Activated T-cell treated with anti-CD3 and anti-CD28 coated beads, Interleukin-2, amount 50 U/mL, for 24 hours (primary cell): ENCODE measurements around the gene ELMO3.
A peak's percentile ranks its signal among the peaks of the same experiment; 100 is the strongest.

Experiments used
- DNase-seq: peaks from one replicate; pipeline ENCODE4 v3.0.0-alpha.2; 2020
- H3K27ac Mint-ChIP-seq: 2 replicates; pipeline ENCODE4 v1.8.0; 2020; ENCODE audit warnings: mild to moderate bottlenecking, mixed read lengths
- H3K27me3 Mint-ChIP-seq: 2 replicates; pipeline ENCODE4 v1.8.0; 2020; ENCODE audit warnings: mixed read lengths
- H3K36me3 Mint-ChIP-seq: 2 replicates; pipeline ENCODE4 v1.8.0; 2020; ENCODE audit warnings: low read depth, mixed read lengths
- H3K4me1 Mint-ChIP-seq: 2 replicates; pipeline ENCODE4 v1.8.0; 2020; ENCODE audit warnings: low read depth, mixed read lengths
- H3K4me3 Mint-ChIP-seq: 2 replicates; pipeline ENCODE4 v1.8.0; 2020; ENCODE audit warnings: mild to moderate bottlenecking, moderate library complexity, mixed read lengths
- H3K9me3 Mint-ChIP-seq: 2 replicates; pipeline ENCODE4 v1.8.0; 2020; ENCODE audit warnings: mixed read lengths

The ELMO3 gene

DNA sequence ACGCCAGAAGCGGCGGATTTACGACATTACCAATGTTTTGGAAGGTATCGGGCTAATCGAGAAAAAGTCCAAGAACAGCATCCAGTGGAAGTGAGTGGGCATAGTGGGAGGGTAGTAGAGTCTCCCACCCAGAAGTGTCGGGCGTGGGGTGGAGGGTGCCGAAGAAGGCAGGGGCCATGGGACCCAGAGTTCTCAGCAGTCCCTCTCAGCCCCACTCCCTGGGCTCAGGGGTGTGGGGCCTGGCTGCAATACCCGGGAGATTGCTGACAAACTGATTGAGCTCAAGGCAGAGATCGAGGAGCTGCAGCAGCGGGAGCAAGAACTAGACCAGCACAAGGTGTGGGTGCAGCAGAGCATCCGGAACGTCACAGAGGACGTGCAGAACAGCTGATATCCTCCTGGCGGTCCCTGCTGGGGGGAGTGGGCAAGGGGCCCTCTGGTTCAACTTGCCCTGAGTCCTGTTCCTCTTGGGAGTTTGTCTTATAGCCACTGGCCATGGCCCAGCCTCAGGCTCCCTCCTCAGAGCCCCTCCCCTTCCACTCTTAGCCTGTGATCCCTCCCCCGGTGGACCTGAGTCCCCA, 6.1 kb upstream of the ELMO3 start:
- H3K9me3 Mint-ChIP-seq = no peaks in the 10 kb centered on the region
- peak overlapping the region; percentile 94 for H3K27ac Mint-ChIP-seq
- H3K36me3 Mint-ChIP-seq = peaks cover 56% of the 10 kb centered on the region
- peak overlapping the region; percentile 95 for H3K4me3 Mint-ChIP-seq
- no peak for DNase-seq
- H3K4me1 Mint-ChIP-seq = peaks cover 52% of the 10 kb centered on the region
- no peaks in the 10 kb centered on the region for H3K27me3 Mint-ChIP-seq

DNA sequence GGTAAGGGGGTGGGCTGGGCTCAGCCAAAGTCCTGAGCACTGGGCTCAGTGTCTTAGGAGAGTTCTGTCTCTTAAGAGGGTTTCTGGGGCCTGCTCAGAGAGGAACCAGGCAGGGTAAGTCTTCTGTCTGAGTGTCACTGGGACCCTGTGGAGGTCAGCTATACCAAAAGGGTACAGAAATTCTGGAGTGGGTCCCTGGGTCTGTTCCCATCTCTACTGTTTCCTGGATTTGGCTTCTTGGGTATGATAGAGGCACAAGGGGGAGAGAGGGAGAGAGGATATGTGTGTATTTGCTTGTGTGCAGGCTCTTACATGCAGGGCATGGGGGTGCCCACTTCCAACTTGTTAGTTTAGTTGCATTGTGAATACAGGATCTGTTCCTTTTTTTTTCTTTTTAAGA, 5.4 kb upstream of the ELMO3 start:
- Mint-ChIP-seq H3K4me1 (peaks cover 52% of the 10 kb centered on the region), H3K27ac (peak overlapping the region; percentile 94), H3K4me3 (peak overlapping the region; percentile 95), H3K36me3 (peaks cover 62% of the 10 kb centered on the region), H3K27me3 (no peaks in the 10 kb centered on the region), H3K9me3 (no peaks in the 10 kb centered on the region)
- no peak for DNase-seq

DNA sequence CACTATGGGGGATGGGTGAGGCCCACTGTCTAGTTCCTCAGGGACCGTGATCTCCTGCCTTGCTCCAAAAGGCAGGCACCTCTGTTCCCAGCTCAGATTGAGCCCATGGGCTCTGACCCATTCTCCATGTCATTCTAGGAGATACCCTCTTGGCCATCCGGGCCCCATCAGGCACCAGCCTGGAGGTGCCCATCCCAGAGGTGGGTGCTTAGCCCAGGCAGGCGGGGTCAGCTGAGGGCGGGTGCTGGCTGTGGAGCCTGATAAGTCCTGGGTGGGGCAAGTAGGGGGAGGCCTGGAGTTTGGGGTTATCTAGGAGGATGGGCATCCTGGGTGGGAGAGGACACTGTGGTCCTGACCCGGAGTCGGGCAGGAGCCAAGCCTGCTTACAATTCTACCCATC, 4.7 kb upstream of the ELMO3 start:
- Mint-ChIP-seq H3K4me3 (peak overlapping the region; percentile 95), H3K9me3 (no peaks in the 10 kb centered on the region), H3K4me1 (peaks cover 52% of the 10 kb centered on the region), H3K27me3 (no peaks in the 10 kb centered on the region), H3K27ac (peak overlapping the region; percentile 94), H3K36me3 (peaks cover 63% of the 10 kb centered on the region)
- no peak for DNase-seq

GRCh38 chr16:67195676-67196075, 3.3 kb upstream of the ELMO3 start:
- Mint-ChIP-seq H3K9me3 (no peaks in the 10 kb centered on the region), H3K4me1 (peaks cover 52% of the 10 kb centered on the region), H3K27ac (peak overlapping the region; percentile 94), H3K27me3 (no peaks in the 10 kb centered on the region), H3K4me3 (no peak overlapping the region), H3K36me3 (peaks cover 75% of the 10 kb centered on the region)
- DNase-seq = no peak

DNA sequence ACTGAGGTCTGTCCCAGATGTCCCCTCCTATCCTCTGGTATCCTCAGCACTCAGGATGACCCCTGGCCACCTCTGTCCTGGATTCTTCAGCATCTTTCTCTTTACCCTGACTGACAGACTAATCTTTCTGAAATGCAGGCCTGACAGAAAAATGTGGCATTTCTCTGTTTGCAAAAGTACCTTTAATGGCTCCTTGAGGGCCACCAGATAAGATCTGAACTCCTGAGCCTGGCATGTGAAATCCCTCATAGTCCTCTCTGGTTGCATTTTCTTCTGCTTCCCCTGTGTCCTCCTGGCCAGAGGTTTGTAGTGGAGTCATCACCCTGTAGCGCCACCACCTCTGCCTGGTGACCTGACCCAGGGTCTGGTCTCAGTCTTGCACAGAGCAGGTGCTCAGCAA, 2.0 kb upstream of the ELMO3 start:
- H3K27me3 Mint-ChIP-seq = no peaks in the 10 kb centered on the region
- peak overlapping the region; percentile 48 for H3K27ac Mint-ChIP-seq
- H3K36me3 Mint-ChIP-seq = peaks cover 87% of the 10 kb centered on the region
- DNase-seq = no peak
- H3K4me1 Mint-ChIP-seq = peaks cover 44% of the 10 kb centered on the region
- no peaks in the 10 kb centered on the region for H3K9me3 Mint-ChIP-seq
- H3K4me3 Mint-ChIP-seq = no peak overlapping the region

DNA sequence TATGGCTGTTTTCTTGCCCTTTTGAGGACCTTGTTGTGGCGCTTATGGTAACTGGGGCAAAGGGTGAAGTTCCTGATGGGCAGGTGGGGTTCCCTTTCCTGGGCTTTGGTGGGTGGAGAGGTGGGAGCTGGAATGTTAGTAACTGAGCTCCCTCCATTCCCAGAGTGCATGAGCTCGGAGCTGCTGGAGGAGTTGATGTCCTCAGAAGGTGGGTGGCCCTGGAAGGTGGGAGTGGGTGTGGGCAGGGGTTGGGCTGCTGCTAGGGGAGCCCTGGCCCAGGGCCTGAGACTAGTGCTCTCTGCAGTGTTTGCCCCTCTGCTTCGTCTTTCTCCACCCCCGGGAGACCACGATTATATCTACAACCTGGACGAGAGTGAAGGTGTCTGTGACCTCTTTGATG, 1.2 kb upstream of the ELMO3 start:
- H3K4me1 Mint-ChIP-seq = peaks cover 41% of the 10 kb centered on the region
- H3K36me3 Mint-ChIP-seq = peaks cover 91% of the 10 kb centered on the region
- no peaks in the 10 kb centered on the region for H3K27me3 Mint-ChIP-seq
- no peaks in the 10 kb centered on the region for H3K9me3 Mint-ChIP-seq
- no peak overlapping the region for H3K4me3 Mint-ChIP-seq
- peak overlapping the region; percentile 55 for H3K27ac Mint-ChIP-seq
- no peak for DNase-seq

- no peak overlapping the region for H3K4me3 Mint-ChIP-seq
- H3K27me3 Mint-ChIP-seq = no peaks in the 10 kb centered on the region
- peaks cover 35% of the 10 kb centered on the region for H3K4me1 Mint-ChIP-seq
- no peak for DNase-seq
- no peaks in the 10 kb centered on the region for H3K9me3 Mint-ChIP-seq
- H3K36me3 Mint-ChIP-seq = peaks cover 87% of the 10 kb centered on the region
- H3K27ac Mint-ChIP-seq = no peak overlapping the region
Observed at GRCh38 chr16:67198238-67198734, 645 bp upstream of the ELMO3 start.

DNA sequence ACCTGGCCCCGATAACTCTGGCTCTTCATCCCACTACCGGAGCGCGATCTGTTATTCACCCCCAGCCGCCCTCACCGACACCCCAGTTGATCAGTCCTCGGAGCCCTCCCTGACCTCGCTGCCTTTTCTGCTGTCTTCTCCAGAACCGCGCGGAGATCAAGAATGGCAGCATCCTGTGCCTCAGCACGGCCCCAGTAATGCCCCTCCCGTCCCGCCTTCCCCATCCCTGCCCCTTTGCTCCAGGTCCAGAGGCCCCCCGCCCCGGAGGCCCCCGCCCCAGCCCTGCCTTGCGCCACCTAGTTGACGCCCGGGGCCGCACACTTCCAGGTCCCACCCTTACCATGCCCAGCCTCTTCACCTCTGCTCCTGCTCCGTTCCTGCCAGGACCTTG, 872 bp downstream of the ELMO3 start:
- no peak for DNase-seq

DNA sequence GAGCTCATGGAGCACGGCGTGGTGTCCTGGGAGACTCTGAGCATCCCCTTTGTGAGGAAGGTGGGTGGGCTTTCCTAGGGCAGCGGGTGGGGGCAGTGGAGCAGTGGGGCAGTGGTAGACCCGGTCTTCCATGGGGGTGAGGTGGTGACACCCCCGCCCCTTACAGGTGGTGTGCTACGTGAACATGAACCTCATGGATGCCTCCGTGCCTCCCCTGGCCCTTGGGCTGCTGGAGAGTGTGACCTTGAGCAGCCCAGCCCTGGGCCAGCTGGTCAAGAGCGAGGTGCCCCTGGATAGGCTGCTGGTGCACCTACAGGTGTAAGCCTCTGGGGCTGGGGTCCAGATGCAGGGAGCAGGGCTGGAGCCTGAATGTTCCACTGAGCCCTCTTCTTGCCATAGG, 1.6 kb downstream of the ELMO3 start:
- peaks cover 80% of the 10 kb centered on the region for H3K36me3 Mint-ChIP-seq
- H3K4me1 Mint-ChIP-seq = peaks cover 15% of the 10 kb centered on the region
- H3K27ac Mint-ChIP-seq = no peak overlapping the region
- no peaks in the 10 kb centered on the region for H3K27me3 Mint-ChIP-seq
- no peaks in the 10 kb centered on the region for H3K9me3 Mint-ChIP-seq
- H3K4me3 Mint-ChIP-seq = no peak overlapping the region
- DNase-seq = no peak

More for the DNA sequence above, 872 bp downstream of the ELMO3 start:
- H3K36me3 Mint-ChIP-seq = peaks cover 87% of the 10 kb centered on the region
- H3K27me3 Mint-ChIP-seq = no peaks in the 10 kb centered on the region
- H3K27ac Mint-ChIP-seq = no peak overlapping the region
- H3K4me1 Mint-ChIP-seq = peaks cover 20% of the 10 kb centered on the region
- no peak overlapping the region for H3K4me3 Mint-ChIP-seq
- H3K9me3 Mint-ChIP-seq = no peaks in the 10 kb centered on the region

DNA sequence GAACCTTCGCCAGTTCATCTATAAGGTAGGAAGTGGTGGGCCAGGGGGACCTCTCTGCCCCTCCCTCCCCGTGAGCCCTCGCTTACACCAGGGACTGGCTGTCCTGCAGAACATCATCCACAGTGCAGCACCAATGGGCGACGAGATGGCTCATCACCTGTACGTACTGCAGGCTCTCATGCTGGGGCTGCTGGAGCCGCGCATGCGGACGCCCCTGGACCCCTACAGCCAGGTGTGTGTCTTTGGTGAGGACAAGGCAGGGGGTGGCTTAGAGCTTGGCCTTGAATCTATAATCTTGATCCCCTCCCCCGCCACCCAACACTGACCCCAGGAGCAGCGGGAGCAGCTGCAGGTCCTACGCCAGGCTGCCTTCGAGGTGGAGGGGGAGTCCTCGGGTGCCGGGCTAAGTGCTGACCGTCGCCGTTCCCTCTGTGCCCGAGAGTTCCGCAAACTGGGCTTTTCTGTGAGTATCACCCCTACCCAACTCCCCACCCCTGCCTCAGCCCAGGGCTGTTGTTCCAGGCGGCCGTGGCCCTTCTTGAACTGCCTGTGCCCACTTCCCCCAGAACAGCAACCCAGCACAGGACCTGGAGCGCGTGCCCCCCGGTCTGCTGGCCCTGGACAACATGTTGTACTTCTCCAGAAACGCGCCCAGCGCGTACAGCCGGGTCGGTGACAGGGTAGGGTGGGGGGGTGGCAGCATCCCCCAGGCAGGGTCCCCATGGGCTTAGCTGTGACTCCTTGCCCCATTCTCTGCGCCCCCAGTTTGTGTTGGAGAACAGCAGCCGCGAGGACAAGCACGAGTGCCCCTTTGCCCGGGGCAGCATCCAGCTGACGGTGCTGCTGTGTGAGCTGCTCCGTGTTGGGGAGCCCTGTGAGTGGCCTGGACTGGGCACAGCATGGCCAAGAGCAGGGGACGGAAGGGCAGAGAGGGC, 2.7 kb downstream of the ELMO3 start:
- H3K36me3 Mint-ChIP-seq = peaks cover 78% of the 10 kb centered on the region
- H3K27ac Mint-ChIP-seq = no peak overlapping the region
- H3K27me3 Mint-ChIP-seq = no peaks in the 10 kb centered on the region
- DNase-seq = no peak
- H3K4me3 Mint-ChIP-seq = no peak overlapping the region
- H3K4me1 Mint-ChIP-seq = peaks cover 5% of the 10 kb centered on the region
- H3K9me3 Mint-ChIP-seq = no peaks in the 10 kb centered on the region

DNA sequence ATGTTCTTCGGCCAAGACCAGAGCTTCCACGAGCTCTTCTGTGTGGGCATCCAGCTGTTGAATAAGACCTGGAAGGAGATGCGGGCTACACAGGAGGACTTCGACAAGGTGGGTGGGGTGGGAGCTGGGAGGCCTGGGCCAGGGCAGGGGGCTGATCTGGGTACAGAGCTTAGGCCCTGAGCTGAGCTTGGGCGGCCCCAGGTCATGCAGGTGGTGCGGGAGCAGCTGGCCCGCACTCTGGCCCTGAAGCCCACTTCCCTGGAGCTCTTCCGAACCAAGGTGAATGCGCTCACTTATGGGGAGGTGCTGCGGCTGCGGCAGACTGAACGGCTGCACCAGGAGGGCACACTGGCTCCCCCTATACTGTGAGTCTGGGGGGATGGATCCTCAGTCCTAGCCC, 3.5 kb downstream of the ELMO3 start:
- H3K27ac Mint-ChIP-seq = no peak overlapping the region
- no peak for DNase-seq
- H3K36me3 Mint-ChIP-seq = peaks cover 73% of the 10 kb centered on the region
- no peaks in the 10 kb centered on the region for H3K27me3 Mint-ChIP-seq
- no peak overlapping the region for H3K4me3 Mint-ChIP-seq
- H3K9me3 Mint-ChIP-seq = no peaks in the 10 kb centered on the region
- H3K4me1 Mint-ChIP-seq = no peaks in the 10 kb centered on the region

GRCh38 chr16:67202956-67203493, 4.1 kb downstream of the ELMO3 start:
- no peaks in the 10 kb centered on the region for H3K27me3 Mint-ChIP-seq
- no peak overlapping the region for H3K4me3 Mint-ChIP-seq
- H3K27ac Mint-ChIP-seq = no peak overlapping the region
- H3K36me3 Mint-ChIP-seq = peaks cover 67% of the 10 kb centered on the region
- DNase-seq = no peak
- H3K9me3 Mint-ChIP-seq = no peaks in the 10 kb centered on the region
- no peaks in the 10 kb centered on the region for H3K4me1 Mint-ChIP-seq

- H3K9me3 Mint-ChIP-seq = no peaks in the 10 kb centered on the region
- no peak for DNase-seq
- peaks cover 61% of the 10 kb centered on the region for H3K36me3 Mint-ChIP-seq
- H3K4me3 Mint-ChIP-seq = no peak overlapping the region
- H3K27ac Mint-ChIP-seq = peak overlapping the region; percentile 14
- no peaks in the 10 kb centered on the region for H3K4me1 Mint-ChIP-seq
- no peaks in the 10 kb centered on the region for H3K27me3 Mint-ChIP-seq
Observed at GRCh38 chr16:67204076-67204475, 5.1 kb downstream of the ELMO3 start.

- Mint-ChIP-seq H3K36me3 (peaks cover 44% of the 10 kb centered on the region), H3K4me1 (no peaks in the 10 kb centered on the region), H3K9me3 (no peaks in the 10 kb centered on the region), H3K4me3 (no peak overlapping the region), H3K27me3 (no peaks in the 10 kb centered on the region), H3K27ac (peak overlapping the region; percentile 77)
- DNase-seq = no peak
Observed at GRCh38 chr16:67206129-67206837, 7.4 kb downstream of the ELMO3 start.
